GM21825 (cell line): ENCODE results near the gene FOXK1.

Source experiments
- ATAC-seq: cut with Tn5 transposase; IDR thresholded peaks from one replicate; pipeline ENCODE4 v1.9.1; 2021; ENCODE audit warnings: mild to moderate bottlenecking, moderate library complexity; ENCODE audit not compliant: unreplicated experiment

FOXK1 gene

DNA sequence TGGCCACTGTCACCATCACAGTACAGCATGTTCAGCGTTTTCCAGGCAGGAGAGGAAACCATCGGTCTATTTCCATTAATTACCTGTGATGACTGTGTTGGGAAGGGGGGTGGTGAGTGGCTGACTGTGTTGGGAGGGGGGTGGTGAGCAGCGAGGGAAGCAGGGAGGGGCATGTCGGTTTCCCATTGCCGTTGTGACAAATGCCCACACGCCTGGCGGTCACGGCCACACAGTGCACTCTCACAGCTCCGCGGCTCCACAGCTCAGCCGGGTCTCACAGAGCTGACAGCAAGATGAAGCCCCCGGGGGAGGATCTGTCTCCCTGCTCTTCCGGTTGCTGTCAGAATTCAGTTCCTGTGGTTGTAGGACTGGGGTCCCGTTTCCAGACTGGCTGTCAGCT lies 132.3 kb downstream of the FOXK1 start:
- no peak for ATAC-seq

DNA sequence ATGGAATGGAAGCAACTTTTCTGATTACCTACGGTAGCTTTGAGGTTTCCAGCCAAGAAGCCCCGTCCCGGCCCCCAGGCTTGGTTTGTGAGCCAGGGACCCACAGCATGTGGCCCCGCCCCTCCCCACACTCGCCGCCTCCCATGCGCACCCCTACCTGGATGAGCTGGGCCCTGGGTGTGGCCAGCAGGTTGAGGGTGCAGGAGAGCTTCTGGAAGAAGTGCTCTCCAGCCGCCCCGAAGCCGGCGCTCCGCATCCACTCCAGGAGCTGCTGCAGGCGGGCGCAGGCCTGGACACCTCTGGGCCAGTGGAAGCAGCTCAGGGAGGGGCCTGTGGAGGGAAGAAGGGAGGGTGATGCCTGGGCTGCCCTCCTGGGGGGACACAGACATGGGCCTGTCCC lies 133.0 kb downstream of the FOXK1 start:
- ATAC-seq: no peak

DNA sequence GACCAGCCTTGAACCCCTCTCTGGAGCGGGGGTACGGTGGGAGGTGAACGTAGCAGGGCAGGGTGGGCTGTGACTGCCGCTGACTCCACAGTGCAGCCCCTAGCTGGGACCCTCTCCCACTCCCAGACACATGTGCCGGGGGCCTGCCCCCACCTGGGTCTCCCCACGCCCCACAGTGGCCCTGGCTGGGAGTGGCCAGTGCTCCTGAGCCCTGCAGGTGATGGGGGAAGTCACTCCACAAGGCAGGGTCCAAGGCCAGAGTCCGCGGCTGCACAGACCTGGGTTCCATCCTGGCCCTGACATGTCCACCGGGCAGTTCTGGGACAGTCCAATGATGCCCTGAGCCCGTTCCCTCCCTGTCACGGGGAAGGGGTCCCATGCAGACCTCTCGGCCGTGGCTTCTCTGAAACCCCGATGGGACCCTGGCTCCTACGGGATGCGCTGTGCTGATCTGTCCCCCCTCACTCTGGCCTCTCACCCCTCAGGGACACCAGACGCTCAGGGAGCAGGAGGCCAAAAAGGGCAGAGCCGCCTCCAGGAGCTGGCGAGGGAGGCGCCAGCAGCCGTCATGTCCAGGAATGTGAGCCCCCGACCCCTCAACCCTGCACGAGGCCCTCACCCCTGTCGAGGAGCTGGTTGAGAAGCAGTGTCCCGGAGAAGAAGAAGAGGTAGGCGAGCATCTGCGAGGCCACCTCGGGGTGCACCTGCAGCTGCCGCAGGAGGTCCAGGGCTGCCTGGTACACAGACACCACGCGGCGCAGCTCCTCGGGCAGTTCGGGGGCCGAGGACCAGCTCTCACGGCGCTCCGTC lies 133.7 kb downstream of the FOXK1 start:
- ATAC-seq: no peak

DNA sequence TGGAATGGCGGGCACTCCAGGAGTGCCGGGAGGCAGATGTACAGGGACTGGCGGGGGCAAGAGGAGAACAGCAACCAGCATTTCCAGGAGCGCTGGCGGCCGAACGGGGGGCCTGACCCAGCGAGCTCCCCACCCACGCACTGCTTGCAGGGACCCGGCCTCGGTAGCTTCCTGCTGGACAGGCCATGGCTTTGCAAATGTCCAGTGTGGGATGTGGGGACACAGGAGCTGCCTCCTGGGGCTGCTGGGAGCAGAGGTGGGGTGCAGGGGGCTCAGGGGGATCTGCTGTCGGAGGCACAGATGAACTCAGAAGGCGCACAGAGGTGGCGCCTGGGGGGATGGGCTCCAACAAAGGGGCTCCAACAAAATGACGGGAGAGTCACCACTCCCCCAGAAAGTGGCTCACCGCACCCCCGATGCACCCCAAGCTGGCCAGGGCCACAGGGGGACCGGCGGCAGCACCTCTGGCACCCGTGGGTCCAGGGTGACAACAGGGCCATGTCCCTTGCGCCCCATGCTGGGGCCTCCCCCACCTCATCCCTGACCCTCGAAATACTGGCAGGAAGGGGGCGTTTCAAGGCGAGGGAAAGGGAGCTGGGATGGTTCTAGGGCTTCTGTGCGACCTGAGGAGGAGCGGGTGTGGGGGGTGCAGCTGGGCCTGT lies 134.5 kb downstream of the FOXK1 start:
- ATAC-seq: no peak

DNA sequence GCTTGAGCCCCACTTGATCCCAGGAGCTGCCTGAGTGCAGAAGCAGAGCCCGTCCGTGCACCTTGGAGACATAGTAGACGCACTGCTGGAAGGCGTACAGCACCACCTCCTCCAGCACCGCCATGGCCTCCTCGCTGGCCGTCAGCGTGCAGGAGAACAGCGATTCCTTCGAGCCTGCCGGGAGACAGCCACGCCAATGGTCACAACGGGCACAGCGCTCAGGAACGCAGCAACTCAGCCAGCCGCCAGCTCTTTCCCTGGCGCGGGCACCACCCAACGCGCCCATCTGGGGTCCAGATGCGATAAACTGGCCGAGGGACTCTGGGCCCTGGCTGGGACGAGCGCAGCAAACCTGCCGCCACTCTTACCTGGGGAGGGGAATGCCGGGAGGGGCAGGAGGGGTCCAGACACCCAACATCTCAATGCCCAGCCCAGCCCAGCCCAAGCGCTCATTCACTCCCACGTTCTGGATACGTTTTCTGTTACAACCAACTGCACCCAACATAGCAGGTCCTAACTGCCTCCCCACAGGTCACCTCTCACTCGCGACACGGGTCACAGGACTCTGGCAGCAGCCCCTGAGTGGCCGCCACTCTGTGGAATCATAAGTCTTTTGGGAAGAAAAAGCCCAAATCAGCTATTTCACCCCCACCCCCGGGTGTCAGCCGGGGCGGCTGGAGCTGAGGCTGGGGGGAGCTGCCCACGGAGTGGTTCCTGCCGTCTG lies 135.2 kb downstream of the FOXK1 start:
- ATAC-seq: no peak

DNA sequence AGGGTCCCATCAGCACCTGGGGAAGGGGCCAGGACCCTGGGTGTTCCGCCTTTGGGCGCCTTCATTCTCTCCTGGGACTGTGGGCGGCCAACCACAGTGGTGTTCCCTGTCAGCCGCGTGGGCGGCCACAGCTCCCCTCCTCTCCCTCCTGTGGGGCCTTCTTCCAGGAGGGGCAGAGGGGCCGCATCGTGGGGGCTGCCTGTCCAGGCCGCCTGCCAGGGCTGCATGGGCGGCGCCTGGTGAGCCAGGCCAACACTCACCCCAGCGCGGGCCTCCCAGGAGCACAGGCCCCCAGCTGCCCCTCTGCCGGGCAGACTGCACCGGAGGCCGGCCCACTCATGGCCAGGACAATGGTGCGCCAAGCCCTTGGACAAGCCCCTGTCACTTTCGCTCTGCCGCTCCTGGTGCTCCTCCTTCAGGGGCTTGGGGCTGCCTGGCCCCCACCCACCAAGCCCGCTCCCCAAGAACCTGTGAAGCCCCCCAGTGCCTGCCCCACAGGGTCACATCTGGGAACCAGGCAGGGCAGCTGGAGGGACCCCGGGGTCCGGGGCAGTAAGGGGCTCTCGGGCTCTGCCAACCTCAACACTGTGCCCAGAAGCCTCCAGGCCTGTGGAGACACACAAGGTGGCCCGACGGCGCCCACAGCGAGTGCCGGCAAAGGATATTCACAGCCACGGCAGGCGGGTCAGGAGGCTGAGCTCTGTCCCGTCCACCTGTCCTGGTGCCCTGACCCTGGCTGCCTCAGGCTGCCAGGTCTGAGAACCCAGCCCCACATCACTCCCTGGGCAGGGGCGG lies 136.1 kb downstream of the FOXK1 start:
- no peak for ATAC-seq

DNA sequence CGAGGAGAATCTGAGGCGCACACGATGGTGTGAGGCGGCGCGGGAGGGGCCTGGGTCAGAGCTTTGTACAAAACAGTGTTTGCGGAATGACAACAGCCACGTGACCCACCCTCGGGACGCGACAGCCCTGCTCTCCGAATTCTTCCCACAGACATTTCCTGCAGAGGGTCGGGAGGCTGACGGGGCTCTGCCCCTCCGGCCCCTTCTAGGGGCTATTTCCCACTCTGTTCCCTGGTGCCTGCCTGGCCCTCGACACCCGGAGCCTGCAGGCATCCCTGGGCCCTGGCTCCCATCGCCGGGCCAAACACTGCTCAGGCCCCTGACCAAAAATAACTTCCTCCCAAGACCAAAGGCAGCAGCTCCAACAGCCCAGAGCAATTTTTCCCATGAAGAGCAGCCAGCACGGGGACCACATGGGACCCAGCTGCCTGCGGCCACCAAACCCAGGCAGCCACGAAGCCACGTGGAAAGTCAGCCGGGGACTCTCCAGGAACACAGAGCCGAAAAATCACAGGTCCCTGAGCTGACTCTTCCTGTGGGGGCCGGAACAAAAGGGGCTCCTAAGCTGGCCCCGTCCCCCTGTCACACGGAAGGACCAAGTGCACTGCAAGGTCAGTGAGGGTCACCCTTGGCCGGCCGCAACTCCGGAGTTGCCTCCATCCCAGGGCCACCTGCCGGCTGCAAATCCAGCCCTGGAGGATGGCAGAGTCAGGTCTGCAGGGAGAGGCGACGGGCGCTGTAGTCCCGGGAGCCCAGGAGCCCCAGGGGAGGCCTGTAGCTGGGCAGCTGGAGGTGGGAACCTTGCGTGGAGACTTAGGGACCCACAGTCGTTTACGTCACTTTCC lies 137.7 kb downstream of the FOXK1 start:
- no peak for ATAC-seq

DNA sequence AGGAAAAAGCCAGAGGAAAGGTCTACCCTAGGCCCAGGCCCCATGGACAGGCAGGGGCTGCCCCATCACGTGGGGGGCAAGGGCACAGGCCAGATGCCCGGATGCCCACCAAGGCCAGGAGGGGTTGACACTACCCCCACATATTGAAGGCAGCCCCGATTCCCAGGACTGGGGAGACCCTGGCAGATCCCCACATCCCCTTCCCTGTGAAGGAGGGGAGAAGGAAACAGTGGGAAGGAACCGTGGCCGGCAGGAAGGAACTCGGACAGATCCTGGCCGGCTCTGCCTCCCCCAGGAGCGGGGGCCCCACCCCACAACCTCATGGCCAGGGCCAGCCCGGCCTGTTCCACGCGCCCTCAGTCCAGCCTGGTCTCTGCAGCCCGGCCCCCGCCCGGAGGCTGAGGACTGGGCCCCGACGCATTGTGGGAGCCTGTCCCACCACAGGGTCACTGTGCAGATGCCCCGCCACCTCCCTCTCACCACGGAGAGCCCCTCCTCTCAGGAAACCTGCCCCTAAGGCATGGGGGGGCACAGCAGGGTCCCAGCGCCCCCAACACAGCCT lies 138.4 kb downstream of the FOXK1 start:
- no peak for ATAC-seq
